VCaP (cell line): ENCODE data around the gene NUAK2.
A peak's percentile ranks its signal among the peaks of the same experiment; 100 is the strongest.

Experiments
- H3K27ac ChIP-seq: fragments of 450-650 bp; 2 replicates; pipeline ENCODE4 v1.5.1; 2017
- TF ChIP-seq, protein P1 (sequence below): fragments of 450-650 bp; conservative IDR thresholded peaks from 2 replicates; pipeline ENCODE4 v1.5.1; 2017; ENCODE audit warnings: mild to moderate bottlenecking, moderate library complexity

The NUAK2 gene

DNA sequence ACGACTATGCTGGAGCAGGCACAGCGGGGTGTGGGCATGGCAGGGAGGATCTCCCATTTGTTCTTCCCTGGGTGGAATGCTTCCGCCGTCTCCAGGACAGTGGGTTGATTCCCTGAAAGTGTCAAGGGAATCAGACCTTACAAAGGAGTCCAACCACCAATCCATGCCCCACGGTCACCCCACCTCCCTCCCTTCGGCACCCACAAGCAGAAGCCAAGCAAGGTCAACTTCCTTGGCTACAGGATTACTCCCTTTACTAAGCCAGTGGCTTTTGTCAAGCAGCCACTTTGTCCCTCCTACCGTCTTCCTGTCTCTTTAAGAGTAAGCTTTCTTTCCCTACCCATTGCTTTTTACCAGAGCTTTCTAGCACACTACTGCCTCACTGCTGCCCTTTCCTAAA, 15.9 kb upstream of the NUAK2 start:
- no peak overlapping the region for H3K27ac ChIP-seq
- TF ChIP-seq, protein P1, sequence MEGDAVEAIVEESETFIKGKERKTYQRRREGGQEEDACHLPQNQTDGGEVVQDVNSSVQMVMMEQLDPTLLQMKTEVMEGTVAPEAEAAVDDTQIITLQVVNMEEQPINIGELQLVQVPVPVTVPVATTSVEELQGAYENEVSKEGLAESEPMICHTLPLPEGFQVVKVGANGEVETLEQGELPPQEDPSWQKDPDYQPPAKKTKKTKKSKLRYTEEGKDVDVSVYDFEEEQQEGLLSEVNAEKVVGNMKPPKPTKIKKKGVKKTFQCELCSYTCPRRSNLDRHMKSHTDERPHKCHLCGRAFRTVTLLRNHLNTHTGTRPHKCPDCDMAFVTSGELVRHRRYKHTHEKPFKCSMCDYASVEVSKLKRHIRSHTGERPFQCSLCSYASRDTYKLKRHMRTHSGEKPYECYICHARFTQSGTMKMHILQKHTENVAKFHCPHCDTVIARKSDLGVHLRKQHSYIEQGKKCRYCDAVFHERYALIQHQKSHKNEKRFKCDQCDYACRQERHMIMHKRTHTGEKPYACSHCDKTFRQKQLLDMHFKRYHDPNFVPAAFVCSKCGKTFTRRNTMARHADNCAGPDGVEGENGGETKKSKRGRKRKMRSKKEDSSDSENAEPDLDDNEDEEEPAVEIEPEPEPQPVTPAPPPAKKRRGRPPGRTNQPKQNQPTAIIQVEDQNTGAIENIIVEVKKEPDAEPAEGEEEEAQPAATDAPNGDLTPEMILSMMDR: no peak

DNA sequence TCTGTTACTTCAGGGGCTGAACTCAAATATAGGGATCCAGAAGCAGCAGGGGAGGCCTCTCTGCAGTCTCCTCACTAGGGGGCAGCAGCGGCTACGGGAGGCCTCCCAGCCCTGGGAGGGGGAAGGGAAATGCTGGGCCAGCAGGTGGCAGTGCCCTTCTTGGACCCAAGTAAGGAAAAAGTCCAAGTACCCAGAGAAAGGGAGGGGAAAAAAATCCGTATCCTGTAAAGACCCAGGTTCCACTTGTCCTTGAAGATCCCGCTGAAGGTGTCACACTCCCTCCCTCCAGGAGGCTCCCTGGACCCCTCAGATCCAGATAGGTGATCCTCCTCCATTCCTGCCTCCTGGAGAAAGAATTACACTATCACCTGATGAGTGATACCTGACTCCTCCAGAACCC, 14.1 kb upstream of the NUAK2 start:
- TF ChIP-seq, protein P1: peak; percentile 99
- no peak overlapping the region for H3K27ac ChIP-seq

DNA sequence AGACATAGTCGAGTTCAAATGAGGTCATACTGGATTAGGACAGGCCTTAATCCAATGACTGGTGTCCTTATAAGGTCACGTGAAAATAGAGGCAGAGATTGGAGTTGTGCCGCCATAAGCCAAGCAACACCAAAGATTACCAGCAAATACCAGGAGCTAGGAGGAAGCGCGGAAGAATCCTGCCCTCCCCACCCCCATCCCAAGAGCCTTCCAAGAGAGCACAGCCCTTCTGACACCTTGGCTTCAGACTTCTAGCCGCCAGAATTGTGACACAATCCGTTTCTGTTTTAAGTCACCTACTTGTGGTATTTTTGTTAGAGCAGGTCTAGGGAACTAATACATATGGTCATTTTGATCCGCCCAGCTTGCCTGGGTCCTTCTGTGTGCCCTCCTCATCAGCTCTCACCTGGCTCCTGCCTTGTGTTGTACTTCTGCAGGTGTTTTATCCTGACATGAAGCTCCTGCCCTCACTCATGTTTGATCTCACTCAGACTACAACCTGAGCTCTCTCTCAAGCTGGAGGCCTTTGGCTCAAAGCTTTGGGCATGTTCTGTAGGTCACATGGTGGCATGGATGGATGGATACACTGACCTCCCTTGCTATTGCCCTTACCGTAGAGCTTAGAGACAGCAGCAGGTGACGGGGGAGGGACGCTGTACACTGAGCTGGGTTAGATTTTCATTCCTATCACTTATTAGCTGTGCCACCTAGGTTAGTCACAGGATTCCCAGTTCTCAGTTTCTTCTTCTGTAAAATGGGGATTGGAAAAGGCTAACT, 10.7 kb upstream of the NUAK2 start:
- TF ChIP-seq, protein P1: no peak
- H3K27ac ChIP-seq: no peak overlapping the region

DNA sequence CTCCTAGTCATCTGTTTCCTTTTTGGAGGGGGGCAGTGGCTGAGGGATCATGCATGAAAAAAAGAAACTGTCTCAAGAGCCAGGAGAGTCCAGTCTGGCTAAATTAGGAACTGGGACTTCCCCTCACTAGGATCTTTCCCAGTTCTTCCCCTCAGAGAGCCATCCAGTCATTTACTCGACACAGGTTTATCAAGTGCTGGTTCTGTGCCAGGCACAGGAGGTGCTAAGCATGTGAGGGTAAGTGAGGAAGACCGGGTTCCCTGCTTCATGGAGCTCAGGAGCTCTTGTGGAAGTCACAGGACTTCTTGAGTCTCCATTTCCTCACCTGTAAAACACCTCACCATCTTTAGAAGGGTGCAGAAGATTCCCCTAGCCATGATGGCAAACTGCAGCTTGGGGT, 8.6 kb upstream of the NUAK2 start:
- TF ChIP-seq, protein P1: no peak

DNA sequence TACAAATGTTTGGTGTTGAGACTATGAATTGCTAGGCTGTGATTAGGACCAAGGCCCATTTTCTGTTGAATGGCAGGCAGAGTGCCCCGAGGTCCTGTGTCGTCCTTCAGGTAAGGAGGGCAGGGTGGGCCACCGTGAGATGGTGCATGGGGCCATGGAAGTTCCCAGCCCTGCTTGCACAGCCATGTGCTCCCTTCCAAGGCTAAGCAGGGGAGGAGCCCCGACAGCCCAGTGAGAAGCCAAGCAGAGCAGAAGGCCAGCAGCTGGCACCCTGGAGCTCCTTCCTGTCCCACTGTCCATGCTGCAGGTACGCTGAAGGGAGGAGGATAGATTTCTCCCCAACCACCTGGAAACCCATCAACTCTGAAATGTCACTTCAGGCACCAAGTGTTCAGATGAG, 8.2 kb upstream of the NUAK2 start:
- TF ChIP-seq, protein P1: no peak
- H3K27ac ChIP-seq: no peak overlapping the region

More for the DNA sequence above, 8.6 kb upstream of the NUAK2 start:
- H3K27ac ChIP-seq: no peak overlapping the region

DNA sequence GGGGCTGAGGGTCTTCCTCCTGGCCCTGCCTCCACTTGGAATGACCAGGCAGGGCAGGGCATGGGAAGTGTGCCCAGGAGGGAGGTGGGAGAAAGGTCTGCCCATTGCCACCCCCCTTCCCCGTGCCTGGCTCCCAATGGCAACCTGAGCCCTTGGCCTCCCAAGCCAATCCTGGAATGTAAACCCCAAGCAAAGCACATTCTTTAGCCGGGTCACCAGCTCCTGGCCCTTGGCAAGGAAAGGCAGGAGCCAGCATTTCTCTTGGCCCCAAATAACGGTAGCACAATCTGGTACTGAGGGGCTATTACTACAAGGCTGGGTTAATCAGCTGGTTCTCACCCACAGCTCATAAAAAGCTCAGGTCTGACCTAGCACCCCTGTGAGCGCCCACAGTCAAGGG, 6.9 kb upstream of the NUAK2 start:
- TF ChIP-seq, protein P1: no peak
- no peak overlapping the region for H3K27ac ChIP-seq

DNA sequence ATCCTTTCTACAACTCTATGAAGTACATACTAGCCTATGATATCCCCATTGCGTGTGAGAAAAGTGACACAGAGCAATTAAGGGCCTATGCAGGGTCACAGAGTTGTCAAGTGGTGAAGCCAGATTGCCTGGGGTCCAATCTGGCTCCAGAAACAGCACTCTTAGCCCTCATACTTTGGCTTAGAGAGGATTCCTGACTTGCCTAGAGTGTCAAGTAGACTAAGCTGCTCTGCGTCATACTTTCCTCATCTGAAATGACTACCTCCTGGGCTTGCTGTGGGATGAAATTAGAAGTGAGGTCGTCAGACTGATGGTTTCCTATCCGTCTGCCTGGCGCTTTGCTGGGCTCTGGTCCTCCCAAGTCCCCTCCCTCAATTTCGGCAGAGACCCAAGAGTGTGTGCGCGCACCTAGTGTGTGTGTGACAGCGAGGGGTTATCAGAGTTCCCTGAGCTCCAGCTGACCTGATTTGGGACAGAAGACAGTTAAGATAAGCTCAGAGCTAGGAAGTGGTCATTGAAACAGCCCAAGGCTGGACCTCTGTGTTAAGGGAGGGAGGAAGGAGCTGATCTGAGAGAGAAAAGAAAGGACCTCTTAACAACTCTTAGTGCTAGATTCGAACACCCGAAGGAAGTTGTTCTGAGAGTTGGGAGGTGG, 5.4 kb upstream of the NUAK2 start:
- H3K27ac ChIP-seq: no peak overlapping the region

More for the DNA sequence above, 5.4 kb upstream of the NUAK2 start:
- TF ChIP-seq, protein P1: no peak
